ENCODE results near the gene CABP7.

GRCh38 chr22:29772170-29772641 is 52.4 kb downstream of the CABP7 start:
- TF ChIP-seq YY1 (IDR thresholded peaks at IDR 0.05; ENCODE audit: extremely low read depth, insufficient replicate concordance, low read depth, low read length) (no peak), CTCF (IDR thresholded peaks at IDR 0.05 in 2 of 3, conservative IDR thresholded peaks at IDR 0.05 in 1 of 3; ENCODE audit: borderline replicate concordance in 1 of 3, insufficient read depth in 1 of 3, low read depth in 2 of 3, low read length in 2 of 3) (peak in 2 of 3 experiments; percentile 70 to 72; a peak in 5 of 6 replicates), SRF (IDR thresholded peaks at IDR 0.05; ENCODE audit: low read depth) (no peak)
